Kidney capillary endothelial cell (primary cell): ENCODE results near the gene IMMP2L.

ENCODE experiments used
- DNase-seq: peaks from one replicate; pipeline ENCODE4 v3.0.0-alpha.2; 2018; ENCODE audit warnings: low spot score

Gene IMMP2L

GRCh38 chr7:111392294-111392693, 170.0 kb downstream of the IMMP2L start:
- DNase-seq: no peak

GRCh38 chr7:111390000-111390399, 172.3 kb downstream of the IMMP2L start:
- no peak for DNase-seq

GRCh38 chr7:111388912-111389311, 173.4 kb downstream of the IMMP2L start:
- no peak for DNase-seq

GRCh38 chr7:111388016-111388415, 174.3 kb downstream of the IMMP2L start:
- DNase-seq: no peak

GRCh38 chr7:111384065-111384891, 178.0 kb downstream of the IMMP2L start:
- peak; percentile 31 for DNase-seq

- DNase-seq: no peak
Observed at GRCh38 chr7:111383133-111383532, 179.2 kb downstream of the IMMP2L start.

GRCh38 chr7:111381590-111381989, 180.7 kb downstream of the IMMP2L start:
- no peak for DNase-seq

- DNase-seq: no peak
Observed at GRCh38 chr7:111380945-111381344, 181.3 kb downstream of the IMMP2L start.

- DNase-seq: no peak
Observed at GRCh38 chr7:111374027-111374426, 188.3 kb downstream of the IMMP2L start.

- DNase-seq: no peak
Observed at GRCh38 chr7:111371437-111371836, 190.9 kb downstream of the IMMP2L start.

GRCh38 chr7:111370002-111370401, 192.3 kb downstream of the IMMP2L start:
- no peak for DNase-seq

- no peak for DNase-seq
Observed at GRCh38 chr7:111368381-111369065, 193.8 kb downstream of the IMMP2L start.

GRCh38 chr7:111364413-111364812, 197.9 kb downstream of the IMMP2L start:
- no peak for DNase-seq

GRCh38 chr7:111363099-111363498, 199.2 kb downstream of the IMMP2L start:
- no peak for DNase-seq

- no peak for DNase-seq
Observed at GRCh38 chr7:111362506-111363054, 199.7 kb downstream of the IMMP2L start.

GRCh38 chr7:111358915-111359314, 203.4 kb downstream of the IMMP2L start:
- no peak for DNase-seq

- no peak for DNase-seq
Observed at GRCh38 chr7:111357691-111358090, 204.6 kb downstream of the IMMP2L start.

GRCh38 chr7:111356941-111357340, 205.4 kb downstream of the IMMP2L start:
- no peak for DNase-seq

GRCh38 chr7:111352319-111352718, 210.0 kb downstream of the IMMP2L start:
- no peak for DNase-seq

GRCh38 chr7:111346219-111346618, 216.1 kb downstream of the IMMP2L start:
- DNase-seq: no peak

GRCh38 chr7:111343017-111343416, 219.3 kb downstream of the IMMP2L start:
- no peak for DNase-seq

GRCh38 chr7:111339006-111339405, 223.3 kb downstream of the IMMP2L start:
- no peak for DNase-seq

- no peak for DNase-seq
Observed at GRCh38 chr7:111333010-111333409, 229.3 kb downstream of the IMMP2L start.
